ENCODE data around the gene AAMP. TPM values are rescaled to one million over a fixed set of nuclear protein-coding genes. Genes with fewer than 3 reads are reported as not detected.

AAMP gene
- total and polyA plus RNA-seq, 2 experiments from 2014 or later: 90.8 to 203 TPM

GRCh38 chr2:218281449-218281848 is 11.5 kb upstream of the AAMP start:
- Histone ChIP-seq H3K4me2 (no peak overlapping the region), H3K4me3 (no peak overlapping the region), H3K9me2 (ENCODE audit: insufficient read depth) (no peaks in the 10 kb centered on the region), H4K20me1 (replicated peaks; ENCODE audit: insufficient read depth) (no peaks in the 10 kb centered on the region), H3K27ac (ENCODE audit: low read depth) (no peak overlapping the region), H2AFZ (no peak overlapping the region), H3F3A (replicated peaks; ENCODE audit: low read depth) (no peaks in the 10 kb centered on the region), H3K36me3 (ENCODE audit: insufficient read depth) (no peaks in the 10 kb centered on the region; the same call in 1 of the 2 replicates), H3K27me3 (ENCODE audit: insufficient read depth) (no peaks in the 10 kb centered on the region), H3K79me2 (replicated peaks; ENCODE audit: insufficient read depth) (no peaks in the 10 kb centered on the region), H3K4me1 (ENCODE audit: insufficient read depth) (peaks cover 5% of the 10 kb centered on the region)
- peaks cover 14% of the 10 kb centered on the region for H3K27me3 Mint-ChIP-seq (ENCODE audit: insufficient read depth, low read depth, poor library complexity)
- no peak overlapping the region; the same call in 2 of the 3 replicates for H3K4me3 Mint-ChIP-seq
- TF ChIP-seq ZNF114 (CRISPR knock-in tag; IDR thresholded peaks at IDR 0.05) (no peak), EZH2phosphoT487 (IDR thresholded peaks at IDR 0.05; ENCODE audit: unreplicated experiment) (no peak), CREB1 (CRISPR knock-in tag; IDR thresholded peaks at IDR 0.05; ENCODE audit: low read depth) (no peak), JUNB (IDR thresholded peaks at IDR 0.05; ENCODE audit: unreplicated experiment) (no peak), REST (IDR thresholded peaks at IDR 0.05; ENCODE audit: unreplicated experiment) (no peak), NANOG (IDR thresholded peaks at IDR 0.05; ENCODE audit: borderline replicate concordance) (no peak), CTCF (conservative IDR thresholded peaks at IDR 0.05; ENCODE audit: low read depth in 2 of 2) (no peak)
- H3K36me3 Mint-ChIP-seq (ENCODE audit: low read depth): peaks cover 11% of the 10 kb centered on the region; the same call in 2 of the 3 replicates
- no peak for DNase-seq (ENCODE audit: low spot score)
- peaks cover 6% of the 10 kb centered on the region; the same call in 2 of the 3 replicates for H3K4me1 Mint-ChIP-seq
- H3K27ac Mint-ChIP-seq: no peak overlapping the region
- no peaks in the 10 kb centered on the region for H3K9me3 Mint-ChIP-seq
- ATAC-seq: no peak

DNA sequence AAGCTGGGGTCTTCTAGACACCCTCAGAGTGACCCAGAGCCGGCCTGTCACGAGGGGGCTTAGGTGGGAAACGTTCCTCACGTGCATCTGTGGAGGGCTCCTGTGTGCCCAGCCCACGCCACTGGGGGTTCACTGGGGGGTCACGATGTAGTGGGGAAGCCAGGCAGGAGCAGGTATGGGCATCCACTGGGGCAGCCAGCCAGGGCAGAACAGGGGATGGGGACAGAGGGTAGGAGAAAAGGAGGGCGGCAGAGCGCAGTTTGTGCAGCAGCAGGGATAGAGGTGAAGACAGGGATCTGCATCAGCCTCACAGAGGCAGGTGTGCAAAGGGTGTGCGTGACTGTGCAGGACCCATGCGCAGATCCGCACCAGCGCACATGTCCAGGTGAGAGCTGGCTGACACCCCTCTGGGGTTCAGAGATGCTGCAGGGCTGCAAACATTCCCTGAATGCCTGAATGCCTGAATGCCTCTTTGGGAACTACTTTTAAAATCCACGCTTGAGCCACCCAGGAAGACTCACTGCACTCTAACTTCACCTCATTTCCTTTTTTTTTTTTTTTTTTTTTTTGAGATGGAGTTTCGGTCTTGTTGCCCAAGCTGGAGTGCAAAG is 10.4 kb upstream of the AAMP start:
- no peak overlapping the region for H3K27ac Mint-ChIP-seq
- Histone ChIP-seq H3K4me3 (no peak overlapping the region), H3F3A (replicated peaks; ENCODE audit: low read depth) (no peaks in the 10 kb centered on the region), H3K79me2 (replicated peaks; ENCODE audit: insufficient read depth) (no peaks in the 10 kb centered on the region), H3K4me2 (no peak overlapping the region), H2AFZ (no peak overlapping the region), H4K20me1 (replicated peaks; ENCODE audit: insufficient read depth) (no peaks in the 10 kb centered on the region), H3K4me1 (ENCODE audit: insufficient read depth) (no peaks in the 10 kb centered on the region), H3K27me3 (ENCODE audit: insufficient read depth) (no peaks in the 10 kb centered on the region), H3K27ac (ENCODE audit: low read depth) (no peak overlapping the region), H3K9me2 (ENCODE audit: insufficient read depth) (no peaks in the 10 kb centered on the region), H3K36me3 (ENCODE audit: insufficient read depth) (no peaks in the 10 kb centered on the region; the same call in 1 of the 2 replicates)
- peaks cover 14% of the 10 kb centered on the region for H3K36me3 Mint-ChIP-seq (ENCODE audit: low read depth)
- H3K9me3 Mint-ChIP-seq: no peaks in the 10 kb centered on the region
- H3K4me1 Mint-ChIP-seq: peaks cover 2% of the 10 kb centered on the region; the same call in 1 of the 3 replicates
- no peak for ATAC-seq
- H3K27me3 Mint-ChIP-seq (ENCODE audit: insufficient read depth, low read depth, poor library complexity): peaks cover 14% of the 10 kb centered on the region
- no peak for DNase-seq (ENCODE audit: low spot score)
- H3K4me3 Mint-ChIP-seq: no peak overlapping the region
- TF ChIP-seq ETS1 (IDR thresholded peaks at IDR 0.05) (no peak), REST (IDR thresholded peaks at IDR 0.05; ENCODE audit: unreplicated experiment) (no peak), CREB1 (CRISPR knock-in tag; IDR thresholded peaks at IDR 0.05; ENCODE audit: low read depth) (no peak), JUNB (IDR thresholded peaks at IDR 0.05; ENCODE audit: unreplicated experiment) (no peak), STAT1 (IDR thresholded peaks at IDR 0.05; ENCODE audit: unreplicated experiment) (no peak), EZH2phosphoT487 (IDR thresholded peaks at IDR 0.05; ENCODE audit: unreplicated experiment) (no peak), NANOG (IDR thresholded peaks at IDR 0.05; ENCODE audit: borderline replicate concordance) (no peak), CTCF (conservative IDR thresholded peaks at IDR 0.05; ENCODE audit: low read depth in 2 of 2) (no peak)

All from GM23338 (cell line).